Measurements from ENCODE around the gene TFDP3.

TFDP3 gene

DNA sequence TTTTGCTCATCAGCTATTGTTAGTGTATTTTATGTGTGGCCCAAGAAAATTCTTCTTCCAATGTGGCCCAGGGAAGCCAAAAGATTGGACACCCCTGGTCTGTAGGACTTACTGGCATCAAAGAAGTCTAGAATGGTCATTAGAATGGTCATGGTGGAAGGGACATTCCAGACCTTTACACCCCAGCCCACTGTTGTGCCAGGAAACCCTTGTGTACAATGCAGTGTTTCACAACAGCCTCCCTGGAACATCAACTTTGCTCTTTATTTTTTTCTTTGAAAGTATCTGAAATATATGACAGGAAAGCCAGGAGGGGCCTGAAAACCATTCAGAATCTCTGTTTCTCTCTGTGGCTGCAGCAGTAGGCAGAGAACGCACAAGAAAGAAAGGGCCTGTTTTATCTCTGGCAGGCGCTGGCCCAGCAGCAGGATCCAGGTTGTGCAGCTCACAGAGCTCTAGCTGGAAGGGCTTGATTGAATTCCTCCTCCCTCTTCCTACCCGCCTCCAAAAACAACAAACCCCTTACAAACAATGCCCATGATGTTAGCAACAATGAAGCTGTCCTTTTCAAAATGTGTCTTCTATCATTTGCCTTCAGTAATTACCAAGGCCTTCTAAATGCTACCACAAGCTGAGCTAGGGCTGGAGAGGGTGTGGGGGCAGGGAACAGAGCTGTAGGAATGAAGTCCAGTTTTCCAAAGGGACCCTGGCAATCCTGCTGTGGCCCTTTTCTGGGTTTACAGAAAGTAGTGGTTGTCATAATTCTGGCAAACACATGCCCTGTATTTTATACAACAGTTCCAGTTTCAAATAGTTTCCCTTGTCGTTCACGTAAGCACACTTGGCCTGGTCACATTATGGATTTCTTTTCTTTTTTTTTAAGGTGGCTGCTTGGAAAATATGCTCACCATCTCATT, 32.3 kb upstream of the TFDP3 start:
- DNase-seq (ENCODE audit: low read depth), result no peak
- H3K4me3 ChIP-seq (ENCODE audit: low read length), result no peak overlapping the region
- TF ChIP-seq, protein P1, sequence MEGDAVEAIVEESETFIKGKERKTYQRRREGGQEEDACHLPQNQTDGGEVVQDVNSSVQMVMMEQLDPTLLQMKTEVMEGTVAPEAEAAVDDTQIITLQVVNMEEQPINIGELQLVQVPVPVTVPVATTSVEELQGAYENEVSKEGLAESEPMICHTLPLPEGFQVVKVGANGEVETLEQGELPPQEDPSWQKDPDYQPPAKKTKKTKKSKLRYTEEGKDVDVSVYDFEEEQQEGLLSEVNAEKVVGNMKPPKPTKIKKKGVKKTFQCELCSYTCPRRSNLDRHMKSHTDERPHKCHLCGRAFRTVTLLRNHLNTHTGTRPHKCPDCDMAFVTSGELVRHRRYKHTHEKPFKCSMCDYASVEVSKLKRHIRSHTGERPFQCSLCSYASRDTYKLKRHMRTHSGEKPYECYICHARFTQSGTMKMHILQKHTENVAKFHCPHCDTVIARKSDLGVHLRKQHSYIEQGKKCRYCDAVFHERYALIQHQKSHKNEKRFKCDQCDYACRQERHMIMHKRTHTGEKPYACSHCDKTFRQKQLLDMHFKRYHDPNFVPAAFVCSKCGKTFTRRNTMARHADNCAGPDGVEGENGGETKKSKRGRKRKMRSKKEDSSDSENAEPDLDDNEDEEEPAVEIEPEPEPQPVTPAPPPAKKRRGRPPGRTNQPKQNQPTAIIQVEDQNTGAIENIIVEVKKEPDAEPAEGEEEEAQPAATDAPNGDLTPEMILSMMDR (IDR thresholded peaks at IDR 0.05; ENCODE audit: insufficient read depth, low read depth, low read length, missing control alignments), result no peak

DNA sequence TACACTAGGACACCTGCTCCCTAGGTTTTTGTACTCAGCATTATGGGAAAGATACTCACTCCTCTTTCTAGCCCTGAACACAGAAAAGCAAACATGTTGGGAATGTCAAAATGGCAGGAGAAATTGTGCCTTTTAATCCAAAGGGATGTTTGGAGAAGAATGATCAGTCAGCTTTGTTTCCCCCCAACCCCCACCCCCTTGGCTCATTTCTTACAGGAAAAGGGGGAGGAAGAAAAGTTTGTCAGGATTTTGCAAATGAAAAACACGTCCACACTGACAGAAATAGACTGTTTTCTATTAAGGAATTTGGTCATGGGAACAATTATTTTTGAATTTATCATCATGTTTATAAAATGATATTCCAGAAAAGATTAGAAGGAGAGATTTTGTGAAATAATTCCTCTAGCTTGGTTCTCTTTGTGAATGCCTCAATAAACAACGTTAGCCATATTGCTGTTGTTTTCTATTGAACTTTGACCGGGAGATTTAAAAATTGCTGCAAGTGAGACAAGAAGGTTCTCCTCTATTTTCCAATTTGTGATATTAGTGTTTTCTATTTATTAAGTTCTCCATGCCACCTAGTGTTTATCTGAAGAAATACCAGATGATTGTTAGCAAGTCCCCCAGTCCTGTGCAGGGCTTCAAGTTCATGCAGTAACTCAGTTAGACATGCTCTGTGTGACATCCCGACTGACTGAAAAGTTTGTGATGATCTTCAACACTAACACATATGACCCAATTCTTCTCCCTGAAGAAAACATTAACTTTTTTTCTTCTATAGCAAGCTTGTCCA, 31.3 kb upstream of the TFDP3 start:
- H3K4me3 ChIP-seq (ENCODE audit: low read length), result no peak overlapping the region
- peak; percentile 13 for DNase-seq (ENCODE audit: low read depth)
- TF ChIP-seq, protein P1 (IDR thresholded peaks at IDR 0.05; ENCODE audit: insufficient read depth, low read depth, low read length, missing control alignments), result peak; percentile 26

DNA sequence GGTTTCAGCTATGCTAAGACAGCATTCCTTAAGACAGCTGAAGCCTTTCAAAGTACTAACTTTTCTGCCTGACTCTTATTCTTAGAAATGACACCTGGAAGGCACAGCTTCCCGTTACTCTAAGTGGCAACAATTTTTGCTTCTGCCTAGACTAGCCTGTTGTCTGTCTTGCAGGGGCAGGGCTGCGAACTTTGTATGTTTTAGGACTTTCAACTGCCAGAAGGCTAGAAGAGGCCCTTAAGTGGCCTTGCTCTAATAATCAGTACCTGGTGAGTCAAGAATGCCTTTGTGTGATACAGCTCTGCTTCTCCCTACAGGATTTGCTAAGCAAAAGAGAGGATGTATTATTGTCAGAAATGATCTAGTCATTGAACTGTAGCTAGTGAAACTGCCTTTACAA, 30.0 kb upstream of the TFDP3 start:
- no peak overlapping the region for H3K4me3 ChIP-seq (ENCODE audit: low read length)
- TF ChIP-seq, protein P1 (IDR thresholded peaks at IDR 0.05; ENCODE audit: insufficient read depth, low read depth, low read length, missing control alignments), result no peak
- DNase-seq (ENCODE audit: low read depth), result no peak

DNA sequence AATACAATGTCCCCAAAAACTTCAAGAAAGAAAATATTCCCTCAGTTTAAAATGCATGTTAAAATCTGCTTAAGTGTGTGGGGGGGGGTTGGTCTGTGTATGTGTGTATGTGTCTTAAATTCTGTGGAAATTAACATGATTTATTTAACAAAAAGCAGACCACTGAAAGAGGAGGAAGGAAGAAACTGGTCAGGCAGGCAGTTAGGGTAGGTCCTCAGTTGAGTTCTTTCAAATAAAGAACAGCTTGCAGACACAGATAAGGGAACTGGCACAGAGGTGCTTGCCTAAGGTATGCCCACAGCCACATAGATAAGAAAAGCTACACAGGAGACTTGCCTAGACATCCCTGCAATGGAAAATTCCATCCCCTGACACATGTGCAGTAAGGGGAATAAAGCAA, 28.8 kb upstream of the TFDP3 start:
- TF ChIP-seq, protein P1 (IDR thresholded peaks at IDR 0.05; ENCODE audit: insufficient read depth, low read depth, low read length, missing control alignments), result no peak
- no peak for DNase-seq (ENCODE audit: low read depth)
- no peak overlapping the region for H3K4me3 ChIP-seq (ENCODE audit: low read length)

DNA sequence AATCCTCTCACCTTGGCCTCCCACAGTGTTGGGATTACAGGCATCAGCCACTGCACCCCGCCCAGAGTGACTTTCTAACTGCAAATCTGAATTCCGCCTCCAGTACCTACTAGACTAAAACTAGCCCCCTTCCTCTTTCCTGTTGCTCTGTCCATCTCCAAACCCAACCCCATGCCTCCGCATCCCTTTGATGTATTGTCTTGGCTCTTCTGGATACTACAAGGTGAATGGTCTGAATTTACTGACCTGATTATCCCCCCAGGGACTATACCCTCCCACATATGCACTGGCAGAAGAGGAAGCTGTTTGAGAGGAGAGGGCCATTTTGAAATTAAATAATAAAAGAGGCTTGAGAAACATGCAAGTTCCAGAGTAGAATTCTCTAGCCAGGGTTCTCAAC, 17.7 kb upstream of the TFDP3 start:
- TF ChIP-seq, protein P1 (IDR thresholded peaks at IDR 0.05; ENCODE audit: insufficient read depth, low read depth, low read length, missing control alignments), result no peak
- H3K4me3 ChIP-seq (ENCODE audit: low read length), result no peak overlapping the region

DNA sequence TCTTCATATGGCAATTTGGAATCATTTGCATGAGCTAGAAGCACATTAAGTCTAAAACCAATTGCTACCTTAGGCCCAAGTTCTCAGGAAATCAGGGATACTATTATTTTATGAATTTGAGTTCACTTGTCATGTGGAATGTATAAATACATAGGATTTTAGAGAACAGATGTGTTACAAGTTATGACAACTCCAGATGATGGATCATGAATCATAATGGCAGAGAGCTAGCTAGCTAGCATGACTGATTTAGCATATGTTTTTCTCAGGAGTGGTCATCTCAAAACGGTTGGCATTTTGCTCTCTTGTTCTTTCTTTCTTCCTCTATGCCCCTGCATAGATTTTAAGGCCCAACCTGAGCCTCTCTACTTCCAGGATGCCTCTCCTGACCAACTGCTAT, 14.2 kb upstream of the TFDP3 start:
- peak; percentile 70 for DNase-seq (ENCODE audit: low read depth)
- no peak overlapping the region for H3K4me3 ChIP-seq (ENCODE audit: low read length)
- TF ChIP-seq, protein P1 (IDR thresholded peaks at IDR 0.05; ENCODE audit: insufficient read depth, low read depth, low read length, missing control alignments), result no peak

More for the DNA sequence above, 17.7 kb upstream of the TFDP3 start:
- no peak for DNase-seq (ENCODE audit: low read depth)
